ENCODE results near the gene ENAH. TPM values are rescaled to one million over a fixed set of nuclear protein-coding genes. Genes with fewer than 3 reads are reported as not detected.

The ENAH gene
- total RNA-seq, 4 donors from 2014 or later, result 22.9 to 109 (median 78.3) TPM

DNA sequence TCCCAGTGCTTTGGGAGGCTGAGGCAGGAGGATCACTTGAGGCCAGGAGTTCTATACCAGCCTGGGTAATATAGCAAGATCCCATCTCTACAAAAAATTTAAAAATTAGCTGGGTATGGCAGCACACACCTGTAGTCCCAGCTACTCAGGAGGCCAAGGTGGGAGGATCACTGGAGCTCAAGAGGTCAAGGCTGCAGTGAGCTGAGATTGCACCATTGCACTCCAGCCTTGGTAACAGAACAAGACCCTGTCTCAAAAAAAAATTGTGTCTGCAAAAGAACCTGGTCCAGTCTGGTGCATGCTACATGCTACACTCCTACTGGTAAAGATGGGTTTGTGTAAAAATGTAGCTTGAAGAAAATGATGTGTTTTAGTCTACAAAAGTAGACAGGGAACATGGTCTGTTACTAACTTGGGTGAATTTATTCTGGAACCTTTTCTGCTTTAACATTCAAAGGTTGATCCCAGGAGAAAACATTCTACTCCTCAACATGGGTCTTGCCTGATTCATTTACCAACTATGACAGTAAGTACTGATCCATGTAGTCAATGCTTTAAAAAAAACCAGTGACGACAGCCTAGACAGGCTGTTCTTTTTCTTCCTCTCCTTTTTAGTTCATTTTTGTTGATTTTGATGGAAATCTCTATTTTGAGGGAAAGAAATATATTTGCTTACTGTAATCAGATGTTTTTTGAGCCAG lies 32.7 kb upstream of the ENAH start:
- no peaks in the 10 kb centered on the region for H3K4me1 ChIP-seq
- no peaks in the 10 kb centered on the region for H3K9me3 ChIP-seq
- no peaks in the 10 kb centered on the region for H3K36me3 ChIP-seq
- H3K4me3 ChIP-seq, result no peak overlapping the region
- intact Hi-C loops (cut with DNase I; ENCODE audit: low total_unique reads), result no loop called here
- no peaks in the 10 kb centered on the region for H3K27me3 ChIP-seq
- DNase-seq, result no peak
- TF ChIP-seq POLR2A (IDR thresholded peaks at IDR 0.05) (no peak), CTCF (IDR thresholded peaks at IDR 0.05) (no peak)
- H3K27ac ChIP-seq, result no peak overlapping the region

GRCh38 chr1:225684741-225685140 lies 31.8 kb upstream of the ENAH start:
- no peak for TF ChIP-seq POLR2A (IDR thresholded peaks at IDR 0.05)
- TF ChIP-seq CTCF (IDR thresholded peaks at IDR 0.05), result no peak
- intact Hi-C loops (cut with DNase I; ENCODE audit: low total_unique reads), result no loop called here
- Histone ChIP-seq H3K9me3 (no peaks in the 10 kb centered on the region), H3K27me3 (no peaks in the 10 kb centered on the region), H3K4me1 (no peaks in the 10 kb centered on the region), H3K27ac (no peak overlapping the region), H3K4me3 (no peak overlapping the region), H3K36me3 (no peaks in the 10 kb centered on the region)
- no peak for DNase-seq

DNA sequence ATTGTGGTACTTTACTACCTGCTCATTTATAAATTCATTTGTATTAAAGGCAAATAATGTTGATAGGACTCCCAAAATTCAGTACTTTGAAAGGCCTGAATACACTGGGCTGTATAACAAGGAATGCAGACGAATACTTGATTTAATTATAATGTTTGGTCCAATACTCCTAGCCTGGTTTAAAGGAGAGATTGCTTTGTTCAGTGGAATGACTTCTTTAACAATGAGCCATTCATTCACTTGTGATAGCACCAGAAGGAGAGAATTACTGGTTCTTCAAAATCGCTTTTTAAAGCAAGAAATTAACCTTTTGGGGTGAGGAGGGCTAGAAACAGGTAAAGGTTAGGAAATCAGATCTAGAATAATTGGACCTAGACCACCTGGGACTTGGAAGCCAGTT lies 28.3 kb upstream of the ENAH start:
- no peaks in the 10 kb centered on the region for H3K9me3 ChIP-seq
- TF ChIP-seq CTCF (IDR thresholded peaks at IDR 0.05), result no peak
- TF ChIP-seq POLR2A (IDR thresholded peaks at IDR 0.05), result no peak
- H3K27ac ChIP-seq, result no peak overlapping the region
- H3K36me3 ChIP-seq, result no peaks in the 10 kb centered on the region
- DNase-seq, result no peak
- intact Hi-C loops (cut with DNase I; ENCODE audit: low total_unique reads), result no loop called here
- no peaks in the 10 kb centered on the region for H3K27me3 ChIP-seq
- H3K4me3 ChIP-seq, result no peak overlapping the region
- no peaks in the 10 kb centered on the region for H3K4me1 ChIP-seq

DNA sequence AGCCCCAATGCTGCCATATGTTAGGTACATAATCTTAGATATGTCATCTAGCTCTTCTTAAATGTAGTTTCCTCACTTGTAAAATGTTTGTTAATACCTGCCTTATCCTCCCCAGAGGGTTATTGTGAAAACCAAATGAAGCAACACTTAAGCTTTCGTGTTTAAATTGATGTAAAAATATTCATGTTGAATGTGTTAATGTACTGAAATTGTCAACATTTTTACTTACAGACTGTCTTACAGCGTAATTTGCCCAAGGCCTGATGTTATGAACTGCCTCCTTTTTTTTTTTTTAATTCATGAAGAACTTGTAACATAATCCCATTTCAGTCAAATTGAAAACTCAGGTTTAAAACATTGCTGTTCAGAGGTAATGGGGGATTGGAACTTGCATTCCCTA lies 25.6 kb upstream of the ENAH start:
- Histone ChIP-seq H3K27me3 (no peaks in the 10 kb centered on the region), H3K27ac (no peak overlapping the region), H3K36me3 (no peaks in the 10 kb centered on the region), H3K9me3 (no peaks in the 10 kb centered on the region), H3K4me1 (no peaks in the 10 kb centered on the region), H3K4me3 (no peak overlapping the region)
- TF ChIP-seq POLR2A (IDR thresholded peaks at IDR 0.05) (no peak), CTCF (IDR thresholded peaks at IDR 0.05) (no peak)
- DNase-seq, result no peak
- intact Hi-C loops (cut with DNase I; ENCODE audit: low total_unique reads), result no loop called here

GRCh38 chr1:225677350-225678124 lies 24.6 kb upstream of the ENAH start:
- Histone ChIP-seq H3K27me3 (no peaks in the 10 kb centered on the region), H3K4me3 (peak overlapping the region in 1 of 2 donors; percentile 17), H3K27ac (no peak overlapping the region), H3K9me3 (no peaks in the 10 kb centered on the region), H3K4me1 (no peaks in the 10 kb centered on the region), H3K36me3 (no peaks in the 10 kb centered on the region)
- DNase-seq, result no peak
- intact Hi-C loops (cut with DNase I; ENCODE audit: low total_unique reads), result no loop called here
- TF ChIP-seq CTCF (IDR thresholded peaks at IDR 0.05), result no peak
- no peak for TF ChIP-seq POLR2A (IDR thresholded peaks at IDR 0.05)

Data from uterus (tissue), 4 donors.